NK-92 (cell line): ENCODE results near the gene RAMP2.

Experiments used
- DNase-seq: peaks from one replicate; lab custom pipeline; 2025; ENCODE audit not compliant: unreplicated experiment; lab: John Stamatoyannopoulos, UW

Gene RAMP2

DNA sequence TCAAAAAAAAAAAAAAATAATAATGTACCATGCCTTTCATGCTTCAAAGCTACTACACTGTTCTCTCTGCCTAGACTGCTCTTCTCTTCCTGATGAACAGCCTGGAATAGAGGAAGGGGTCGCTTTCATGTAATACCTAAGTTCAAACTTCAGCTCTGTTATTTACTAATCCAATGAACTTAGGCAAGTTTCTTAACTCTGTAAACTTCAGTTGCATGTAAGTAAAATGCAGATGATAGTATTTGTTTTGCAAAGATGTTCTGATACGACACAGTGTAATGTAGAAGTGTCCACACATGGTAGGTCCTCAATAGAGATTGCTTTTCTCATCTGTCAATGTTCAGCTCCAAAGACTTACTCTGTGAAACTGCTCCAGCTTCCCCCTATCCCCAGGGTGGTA is 30.9 kb downstream of the RAMP2 start:
- no peak for DNase-seq

DNA sequence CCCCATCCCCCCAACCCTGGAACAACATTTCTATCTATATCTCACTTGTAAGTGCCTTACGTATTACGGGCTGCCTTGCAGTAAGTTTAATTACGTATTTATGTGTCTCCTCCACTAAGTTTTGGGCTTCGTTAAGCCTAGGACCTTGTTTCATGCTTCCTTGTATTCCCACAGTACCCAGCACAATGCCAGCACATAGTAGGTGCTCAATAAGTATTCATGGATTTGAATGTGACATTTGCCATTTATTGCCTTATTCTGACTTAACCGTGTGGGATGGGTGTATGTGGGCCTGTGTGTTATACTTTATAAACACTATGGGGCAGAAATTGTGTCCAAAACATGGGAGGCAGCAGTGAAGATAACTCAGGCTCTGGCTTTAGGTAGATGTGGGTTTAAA is 31.5 kb downstream of the RAMP2 start:
- DNase-seq: no peak

DNA sequence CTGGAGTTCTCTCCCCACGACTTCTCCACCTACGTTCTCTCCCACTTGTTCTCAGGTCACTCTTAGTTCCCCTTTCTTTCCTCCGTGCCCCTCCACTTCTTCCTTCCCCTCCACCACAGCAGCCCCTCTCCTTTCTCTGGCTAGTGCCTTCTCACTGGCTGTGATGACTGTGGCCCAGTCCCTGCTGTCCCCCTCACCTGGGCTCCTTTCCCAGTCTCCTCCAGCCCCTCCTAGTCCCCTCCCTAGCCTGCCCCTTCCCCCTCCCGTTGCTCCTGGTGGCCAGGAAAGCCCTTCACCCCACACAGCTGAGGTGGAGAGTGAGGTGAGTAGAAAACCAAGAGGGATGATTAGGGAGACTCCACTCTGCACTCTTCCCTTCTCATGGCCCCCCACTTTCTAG is 34.0 kb downstream of the RAMP2 start:
- DNase-seq: no peak

DNA sequence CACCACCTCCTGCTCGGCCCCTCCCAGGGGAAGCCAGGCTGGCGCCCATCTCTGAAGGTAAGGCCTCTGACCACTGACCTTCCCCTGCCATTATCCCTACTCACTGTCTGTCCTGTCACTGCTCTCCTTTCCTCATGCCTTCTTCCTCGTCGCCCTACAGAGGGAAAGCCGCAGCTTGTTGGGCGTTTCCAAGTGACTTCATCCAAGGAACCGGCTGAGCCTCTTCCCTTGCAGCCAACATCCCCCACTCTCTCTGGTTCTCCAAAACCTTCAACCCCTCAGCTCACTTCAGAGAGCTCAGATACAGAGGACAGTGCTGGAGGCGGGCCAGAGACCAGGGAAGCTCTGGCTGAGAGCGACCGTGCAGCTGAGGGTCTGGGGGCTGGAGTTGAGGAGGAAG is 34.4 kb downstream of the RAMP2 start:
- no peak for DNase-seq

DNA sequence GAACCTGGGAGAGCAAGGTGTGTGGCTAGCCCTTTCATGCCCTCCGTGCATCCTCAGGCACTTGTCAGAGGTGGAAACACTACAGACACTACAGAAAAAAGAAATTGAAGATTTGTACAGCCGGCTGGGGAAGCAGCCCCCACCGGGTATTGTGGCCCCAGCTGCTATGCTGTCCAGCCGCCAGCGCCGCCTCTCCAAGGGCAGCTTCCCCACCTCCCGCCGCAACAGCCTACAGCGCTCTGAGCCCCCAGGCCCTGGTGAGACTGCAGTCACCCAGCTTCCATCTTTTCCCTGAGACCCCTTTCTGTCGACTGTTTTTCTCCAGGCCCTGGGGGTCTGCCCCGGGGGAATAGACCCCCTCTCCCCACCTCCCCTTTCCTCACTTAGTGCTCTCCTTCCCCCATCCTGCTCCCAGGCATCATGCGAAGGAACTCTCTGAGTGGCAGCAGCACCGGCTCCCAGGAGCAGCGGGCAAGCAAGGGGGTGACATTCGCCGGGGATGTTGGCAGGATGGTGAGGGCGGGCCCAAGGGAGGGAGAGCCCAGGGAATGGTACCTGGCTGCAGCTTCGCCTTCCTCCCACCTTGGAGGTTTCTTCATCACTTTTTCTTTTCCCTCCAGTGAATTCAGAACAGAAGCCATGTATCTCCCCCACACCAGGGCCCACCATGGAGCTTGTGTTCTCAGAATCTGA is 35.2 kb downstream of the RAMP2 start:
- DNase-seq: no peak

DNA sequence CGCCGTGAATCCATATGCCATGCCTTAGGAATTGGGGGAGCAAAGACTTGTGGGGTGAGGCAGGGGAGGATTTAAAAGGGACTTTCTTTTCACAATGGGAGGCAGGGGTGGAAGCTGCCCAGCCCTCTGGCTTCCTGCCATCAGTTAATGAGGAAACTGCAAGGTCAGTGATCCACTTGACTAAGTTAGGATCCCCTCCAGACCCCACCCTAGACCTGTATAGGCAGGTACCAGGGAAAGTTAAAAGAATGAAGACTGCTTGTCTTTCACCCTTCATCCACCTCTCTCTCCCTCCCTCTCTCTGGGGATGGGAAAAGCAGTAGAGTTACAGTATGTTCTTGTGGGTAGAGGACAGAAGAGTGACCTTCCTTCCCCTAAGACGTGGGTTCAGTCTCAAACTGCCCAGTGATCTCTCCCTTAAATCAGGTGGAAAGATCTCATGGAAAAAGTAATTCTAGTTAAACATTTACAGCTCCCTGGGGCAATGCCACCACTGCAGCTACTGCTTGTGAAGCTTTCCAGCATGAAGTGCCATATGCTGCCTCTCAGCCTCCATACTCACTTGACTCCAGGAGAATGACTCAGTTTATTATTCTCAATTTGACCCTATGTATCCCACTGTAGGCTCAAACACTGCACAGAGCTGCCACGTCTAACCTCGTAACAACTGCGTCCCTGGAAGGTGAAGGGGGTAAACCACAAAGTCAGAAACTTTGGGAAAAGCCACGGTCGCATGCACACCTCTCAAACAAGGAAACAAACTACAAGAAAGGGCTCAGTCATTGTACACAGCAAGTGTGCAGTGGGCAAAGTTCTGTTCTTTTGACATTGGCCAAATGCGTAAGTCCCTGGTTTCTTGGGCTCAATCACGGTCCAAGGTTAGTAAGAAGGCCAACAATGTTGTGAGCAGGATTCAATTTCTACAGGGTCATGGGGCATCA is 36.3 kb downstream of the RAMP2 start:
- DNase-seq: no peak

DNA sequence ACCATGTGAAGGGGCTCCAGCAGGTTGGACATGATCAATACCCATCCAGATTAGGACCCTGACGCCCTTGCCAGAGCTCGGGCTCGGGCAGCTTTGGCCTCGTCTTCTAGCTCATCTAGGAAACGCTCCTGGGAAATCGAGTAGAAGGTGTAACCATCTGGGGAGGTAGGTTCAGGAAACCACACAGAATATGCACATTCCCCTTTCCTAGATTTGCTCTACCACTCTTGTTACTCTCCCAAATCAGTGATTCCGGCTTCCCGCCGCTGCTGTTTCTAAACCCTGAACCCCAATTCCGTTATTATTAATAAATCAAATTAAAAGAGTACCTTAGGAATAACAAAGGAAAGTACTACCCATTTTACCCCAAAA is 37.0 kb downstream of the RAMP2 start:
- DNase-seq: no peak

DNA sequence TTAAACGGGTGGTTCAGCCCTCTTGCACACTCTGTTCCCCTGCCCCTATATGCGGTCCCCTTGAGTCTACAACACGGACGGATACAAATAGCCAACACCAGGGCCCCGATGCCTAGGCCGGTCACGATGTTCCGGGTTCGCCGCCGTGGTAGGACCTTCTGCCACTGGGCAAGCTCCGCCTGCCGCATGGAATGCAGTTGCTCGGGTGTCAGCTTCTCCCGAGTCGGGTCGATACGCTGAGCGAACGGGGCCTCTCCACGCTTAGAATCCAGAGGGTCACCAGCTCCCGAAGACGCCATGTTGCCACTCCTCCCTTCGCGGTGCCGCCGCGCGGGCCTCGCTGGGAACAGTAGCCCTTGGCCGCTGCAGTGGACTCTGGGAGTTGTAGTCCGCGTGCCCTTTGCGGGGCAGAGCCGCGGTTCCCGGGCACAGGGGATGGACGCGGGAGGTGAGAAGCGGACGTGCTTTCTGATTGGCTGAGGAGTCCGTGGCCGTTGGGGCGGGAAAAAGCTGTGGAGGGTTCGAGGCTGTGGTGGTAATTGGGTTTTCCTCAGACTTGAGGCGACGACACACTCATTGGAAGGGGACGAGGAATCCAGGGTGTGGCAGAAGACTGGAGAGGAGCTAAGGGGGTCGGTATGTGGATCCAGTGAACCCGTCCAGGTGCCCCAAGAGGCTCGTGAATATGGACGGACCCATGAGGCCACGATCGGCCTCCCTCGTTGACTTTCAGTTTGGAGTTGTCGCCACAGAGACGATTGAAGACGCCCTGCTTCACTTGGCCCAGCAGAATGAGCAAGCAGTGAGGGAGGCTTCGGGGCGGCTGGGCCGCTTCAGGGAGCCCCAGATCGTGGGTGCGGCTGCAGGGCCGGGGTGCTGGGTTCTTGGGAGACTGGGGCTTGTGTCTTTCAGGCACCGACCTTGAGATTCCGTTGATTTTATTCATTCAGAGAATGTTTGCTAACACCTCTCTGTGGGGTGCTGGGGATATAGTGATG is 37.7 kb downstream of the RAMP2 start, which contains the start of the genes CNTD1 and COA3:
Gene CNTD1, plus strand, starts transcription at position 479 of the 998 bp plus-strand sequence. Its CDS starts 207 bp downstream, at position 686.
Gene COA3, minus strand, starts transcription at position 322 of the 998 bp plus-strand sequence. Its CDS starts 23 bp downstream, at position 299.
- no peak for DNase-seq

DNA sequence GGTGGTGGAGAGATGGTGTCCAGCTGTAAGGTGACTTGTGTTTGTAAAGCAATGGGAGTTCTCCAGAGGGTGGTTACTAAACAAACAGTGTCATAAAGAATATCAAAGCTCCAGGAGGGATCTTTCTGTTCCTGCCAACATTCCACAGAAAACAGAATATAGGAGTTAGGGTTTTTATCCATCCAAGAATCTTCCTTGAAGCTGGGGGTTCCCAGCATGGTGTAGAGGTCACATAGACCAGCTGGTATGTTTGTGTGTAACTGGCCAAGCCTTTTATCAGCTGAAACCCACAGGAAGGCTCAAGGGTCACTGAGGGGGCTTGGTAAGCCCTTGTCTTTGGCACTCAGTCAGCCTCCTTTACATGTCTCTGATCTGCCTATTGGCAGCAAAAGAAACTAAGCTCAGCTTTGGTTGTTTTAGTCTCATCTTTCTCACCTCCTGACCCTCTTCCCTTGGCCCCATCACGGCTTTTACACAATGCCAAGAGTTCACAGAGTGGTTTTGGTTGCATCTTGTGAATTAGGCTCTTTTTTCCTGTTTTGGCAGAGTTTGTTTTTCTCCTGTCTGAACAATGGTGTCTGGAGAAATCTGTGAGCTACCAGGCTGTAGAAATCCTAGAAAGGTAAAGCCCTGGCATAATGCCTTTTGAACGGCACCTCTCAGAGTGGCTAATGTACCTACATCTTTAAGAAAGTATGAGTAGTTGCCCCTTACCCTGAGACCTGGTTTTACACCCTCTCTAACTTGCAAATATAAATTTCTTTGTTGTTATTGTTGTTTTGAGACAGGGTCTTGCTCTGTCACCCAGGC is 42.3 kb downstream of the RAMP2 start:
- DNase-seq: no peak

DNA sequence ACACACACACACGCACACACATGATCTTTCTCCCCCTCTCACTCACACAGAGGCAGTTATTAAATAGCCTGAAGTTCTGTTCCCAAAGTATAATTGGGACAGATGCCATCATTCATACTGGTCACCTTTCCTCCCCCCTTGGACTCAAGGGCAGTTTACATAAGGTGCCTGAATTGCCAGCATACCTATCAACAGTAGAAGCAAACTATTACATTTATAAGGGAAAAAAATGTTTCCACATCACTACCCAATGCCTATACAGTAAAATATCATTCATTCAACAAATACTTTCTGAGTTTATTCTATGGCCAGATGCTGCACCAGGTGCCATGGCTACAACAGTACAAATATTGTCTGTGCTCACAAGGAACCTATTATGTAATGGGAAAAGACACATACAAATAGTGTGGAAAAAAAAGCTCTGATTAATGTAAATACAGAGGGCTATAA is 43.9 kb downstream of the RAMP2 start:
- DNase-seq: no peak

DNA sequence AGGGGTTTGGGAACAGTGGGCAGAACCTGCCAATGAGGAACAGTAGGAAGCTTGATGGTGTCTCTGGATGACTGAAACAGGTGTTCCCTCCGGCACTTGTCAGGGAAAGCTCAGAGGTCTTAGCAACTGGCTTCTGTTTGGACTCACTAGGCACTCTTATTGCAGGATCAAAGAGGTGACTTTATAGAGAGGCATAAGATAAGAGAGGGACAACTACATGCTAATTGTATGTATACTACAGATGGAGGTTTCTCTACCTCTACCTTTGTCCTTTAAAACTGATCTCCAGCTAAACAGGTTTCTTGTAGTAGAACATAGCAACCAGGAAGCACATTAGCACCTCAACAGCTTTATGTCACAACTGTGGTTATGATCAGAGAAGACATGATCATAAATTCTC is 45.2 kb downstream of the RAMP2 start:
- no peak for DNase-seq

DNA sequence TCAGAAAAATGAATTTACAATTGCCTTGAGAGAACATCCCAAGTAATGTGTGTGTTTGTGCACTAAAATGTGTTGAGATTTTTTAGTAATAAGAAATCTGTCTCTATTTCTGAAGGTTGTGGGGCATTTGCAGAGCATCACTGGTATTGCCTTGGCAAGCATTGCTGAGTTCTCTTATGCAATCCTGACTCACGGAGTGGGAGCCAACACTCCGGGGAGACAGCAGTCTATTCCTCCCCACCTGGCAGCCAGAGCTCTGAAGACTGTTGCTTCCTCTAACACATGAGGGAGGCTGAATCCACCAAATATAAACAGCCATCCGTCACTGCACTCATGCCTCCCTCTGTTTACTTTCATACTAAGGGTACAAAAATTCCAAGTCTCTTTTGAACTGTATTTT is 48.2 kb downstream of the RAMP2 start:
- no peak for DNase-seq
